HepG2 (cell line): ENCODE measurements around the gene LRIG1. TPM values are rescaled to one million over a fixed set of nuclear protein-coding genes. Genes with fewer than 3 reads are reported as not detected.
A peak's percentile ranks its signal among the peaks of the same experiment; 100 is the strongest.

Experiments
- ATF7 ChIP-seq, 2 experiments: fragments of 450-650 bp in 1 of 2; sonication (generic) in 1 of 2; formaldehyde crosslinking in 1 of 2; IDR thresholded peaks; 2 replicates each; pipeline versions ENCODE4 v1.4.0 to v1.6.1; 2016 to 2020; ENCODE audit warnings: antibody characterized with exemption in 1 of 2, mild to moderate bottlenecking in 1 of 2, missing genetic modification reagents in 1 of 2
- ONECUT2 ChIP-seq: sonication (generic); formaldehyde crosslinking; IDR thresholded peaks from 2 replicates; pipeline ENCODE4 v1.4.0; 2020; ENCODE audit warnings: missing genetic modification reagents
- SAP130 ChIP-seq: IDR thresholded peaks from 2 replicates; pipeline ENCODE4 v1.6.1; 2016; ENCODE audit warnings: low read depth
- TBL1XR1 ChIP-seq: fragments of 150-350 bp; IDR thresholded peaks from 2 replicates; pipeline ENCODE4 v1.6.1; 2014; ENCODE audit warnings: borderline replicate concordance, low read length; ENCODE audit not compliant: partially characterized antibody
- TFAP4 ChIP-seq: sonication (generic); IDR thresholded peaks from 2 replicates; pipeline ENCODE4 v1.6.1; 2016; ENCODE audit warnings: low read depth, borderline replicate concordance
- ZBTB40 ChIP-seq, 2 experiments: fragments of 450-650 bp in 1 of 2; sonication (generic) in 1 of 2; formaldehyde crosslinking in 1 of 2; IDR thresholded peaks; 2 replicates each; pipeline versions ENCODE4 v1.6.1 to v1.8.0; 2016 to 2022; ENCODE audit warnings: antibody characterized with exemption in 1 of 2, mild to moderate bottlenecking in 1 of 2, missing genetic modification reagents in 1 of 2
- ZFX ChIP-seq: sonication (generic); formaldehyde crosslinking; IDR thresholded peaks from 2 replicates; pipeline ENCODE4 v1.4.0; 2020; ENCODE audit warnings: mild to moderate bottlenecking, low read depth, missing genetic modification reagents, moderate library complexity
- ZNF256 ChIP-seq: sonication (generic); formaldehyde crosslinking; conservative IDR thresholded peaks from 2 replicates; pipeline ENCODE4 v1.4.0; 2020; ENCODE audit warnings: missing genetic modification reagents
- ZNF816 ChIP-seq: sonication (generic); formaldehyde crosslinking; IDR thresholded peaks from 2 replicates; pipeline ENCODE4 v1.8.0; 2022; ENCODE audit warnings: missing genetic modification reagents, mild to moderate bottlenecking, borderline replicate concordance
- polyA plus RNA-seq, 8 experiments: library from polyadenylated mRNA; depleted of rRNA in 3 of 8; stranded (reverse) in 7 of 8; unstranded in 1 of 8; fragments of >200 nt; fragmentation: Illumina TruSeq in 4 of 8; extraction: Trizol in 4 of 8; gene quantifications; 2 replicates each; pipeline versions ENCODE4 v1.2.1 to v1.2.3, GENCODE V29; 2011 to 2016; ENCODE audit warnings: low read depth in 4 of 8, missing spikeins in 1 of 8, mixed read lengths in 1 of 8; ENCODE audit not compliant: insufficient read depth in 1 of 8
- total RNA-seq, 5 experiments: library from RNA; depleted of rRNA; stranded (reverse); fragments of >200 nt; fragmentation: Illumina TruSeq; extraction: Trizol; gene quantifications; 2 replicates each; pipeline ENCODE4 v1.2.3, GENCODE V29; 2016; ENCODE audit warnings: low read depth in 1 of 5

The LRIG1 gene
- total and polyA plus RNA-seq, 2 of the 13 experiments (the other 11 are each of a cell fraction or from before 2014, with no cell fraction given): 17.8 to 24.8 TPM

DNA sequence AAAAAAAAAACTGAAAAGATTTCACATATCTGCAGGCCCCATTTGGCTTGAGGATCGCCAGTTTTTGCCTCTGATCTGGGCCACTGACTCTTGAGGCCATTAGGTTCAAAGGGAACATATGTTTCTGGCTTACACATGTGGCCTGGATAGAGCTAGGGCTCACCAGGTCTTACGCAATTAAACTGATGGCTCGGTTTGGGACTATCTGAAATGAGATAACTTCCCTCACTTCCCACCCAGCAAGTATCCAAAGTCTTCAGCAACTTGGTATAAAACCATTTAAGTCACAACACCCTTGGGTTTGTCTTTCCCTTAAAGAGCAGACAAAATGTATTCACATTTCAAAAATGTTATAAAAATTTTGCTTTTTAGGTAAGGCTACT is 36.3 kb downstream of the LRIG1 start (continued):
- peak; percentile 61; the same call in 1 of the 2 replicates for TF ChIP-seq TFAP4
- TF ChIP-seq ZBTB40 (IDR thresholded peaks at IDR 0.05): no peak
- no peak for TF ChIP-seq ZBTB40 (CRISPR knock-in tag; IDR thresholded peaks at IDR 0.05)
- TF ChIP-seq SAP130 (CRISPR knock-in tag): peak; percentile 39
- TF ChIP-seq ONECUT2 (CRISPR knock-in tag): no peak
- 0 out of 2 replicates have a peak, but pooled peaks have one; percentile 17 for TF ChIP-seq ZFX
- TF ChIP-seq TBL1XR1: no peak
- TF ChIP-seq ZNF816 (CRISPR knock-in tag): no peak
- no peak for TF ChIP-seq ATF7 (IDR thresholded peaks at IDR 0.05)
- TF ChIP-seq ATF7 (CRISPR knock-in tag; IDR thresholded peaks at IDR 0.05): no peak
- no peak for TF ChIP-seq ZNF256 (CRISPR knock-in tag)
- TF ChIP-seq, all 625 proteins: peak for 19
